Pons (tissue), 1 donor: ENCODE measurements around the gene ADAM23.
"Not testable (repeated sequence)": the region's sequence is repeated elsewhere in the genome, so short reads cannot be mapped to it uniquely, and the experiment has no call there.

Source experiments
- DNase-seq: peaks from one replicate; pipeline ENCODE4 v3.0.0-alpha.2; 2016; ENCODE audit warnings: low spot score

Gene ADAM23, protein sequence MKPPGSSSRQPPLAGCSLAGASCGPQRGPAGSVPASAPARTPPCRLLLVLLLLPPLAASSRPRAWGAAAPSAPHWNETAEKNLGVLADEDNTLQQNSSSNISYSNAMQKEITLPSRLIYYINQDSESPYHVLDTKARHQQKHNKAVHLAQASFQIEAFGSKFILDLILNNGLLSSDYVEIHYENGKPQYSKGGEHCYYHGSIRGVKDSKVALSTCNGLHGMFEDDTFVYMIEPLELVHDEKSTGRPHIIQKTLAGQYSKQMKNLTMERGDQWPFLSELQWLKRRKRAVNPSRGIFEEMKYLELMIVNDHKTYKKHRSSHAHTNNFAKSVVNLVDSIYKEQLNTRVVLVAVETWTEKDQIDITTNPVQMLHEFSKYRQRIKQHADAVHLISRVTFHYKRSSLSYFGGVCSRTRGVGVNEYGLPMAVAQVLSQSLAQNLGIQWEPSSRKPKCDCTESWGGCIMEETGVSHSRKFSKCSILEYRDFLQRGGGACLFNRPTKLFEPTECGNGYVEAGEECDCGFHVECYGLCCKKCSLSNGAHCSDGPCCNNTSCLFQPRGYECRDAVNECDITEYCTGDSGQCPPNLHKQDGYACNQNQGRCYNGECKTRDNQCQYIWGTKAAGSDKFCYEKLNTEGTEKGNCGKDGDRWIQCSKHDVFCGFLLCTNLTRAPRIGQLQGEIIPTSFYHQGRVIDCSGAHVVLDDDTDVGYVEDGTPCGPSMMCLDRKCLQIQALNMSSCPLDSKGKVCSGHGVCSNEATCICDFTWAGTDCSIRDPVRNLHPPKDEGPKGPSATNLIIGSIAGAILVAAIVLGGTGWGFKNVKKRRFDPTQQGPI

DNA sequence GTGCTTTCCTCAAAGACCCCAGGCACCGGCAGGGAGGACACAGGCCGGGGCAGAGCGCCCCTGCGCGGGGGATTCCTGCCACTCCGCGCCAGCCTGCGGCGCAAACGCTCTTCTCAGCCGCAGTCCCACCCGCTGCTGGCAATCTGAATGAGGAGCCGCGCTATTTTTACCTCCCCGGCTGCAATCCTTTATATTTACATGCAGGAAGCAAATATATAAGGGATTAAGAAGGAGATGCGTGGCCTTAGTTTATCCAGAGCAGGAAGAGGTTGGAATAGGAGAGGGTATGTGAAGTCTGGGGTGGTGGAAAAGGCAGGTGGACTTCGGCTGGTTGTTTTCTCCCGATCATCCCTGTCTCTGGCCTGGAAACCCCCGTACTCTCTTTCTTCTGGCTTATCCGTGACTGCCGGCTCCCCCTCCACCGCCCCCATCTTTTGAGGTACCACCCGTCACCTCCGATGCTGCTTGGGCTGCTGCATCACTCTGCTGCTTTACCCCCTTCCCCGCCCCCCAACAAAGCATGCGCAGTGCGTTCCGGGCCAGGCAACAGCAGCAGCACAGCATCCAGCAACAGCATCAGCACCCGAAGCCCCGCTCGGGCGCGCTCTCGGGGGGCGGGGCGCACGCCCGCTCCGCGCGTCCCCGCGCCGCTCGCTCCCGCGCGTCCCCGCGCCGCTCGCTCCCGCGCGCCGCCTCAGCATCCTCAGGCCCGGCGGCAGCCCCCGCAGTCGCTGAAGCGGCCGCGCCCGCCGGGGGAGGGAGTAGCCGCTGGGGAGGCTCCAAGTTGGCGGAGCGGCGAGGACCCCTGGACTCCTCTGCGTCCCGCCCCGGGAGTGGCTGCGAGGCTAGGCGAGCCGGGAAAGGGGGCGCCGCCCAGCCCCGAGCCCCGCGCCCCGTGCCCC, at the start of gene ADAM23:
Gene ADAM23, plus strand, starts transcription at position 700 of the 902 bp plus-strand sequence. CDS start 335 bp downstream, outside the sequence.
- DNase-seq = peak; percentile 84

DNA sequence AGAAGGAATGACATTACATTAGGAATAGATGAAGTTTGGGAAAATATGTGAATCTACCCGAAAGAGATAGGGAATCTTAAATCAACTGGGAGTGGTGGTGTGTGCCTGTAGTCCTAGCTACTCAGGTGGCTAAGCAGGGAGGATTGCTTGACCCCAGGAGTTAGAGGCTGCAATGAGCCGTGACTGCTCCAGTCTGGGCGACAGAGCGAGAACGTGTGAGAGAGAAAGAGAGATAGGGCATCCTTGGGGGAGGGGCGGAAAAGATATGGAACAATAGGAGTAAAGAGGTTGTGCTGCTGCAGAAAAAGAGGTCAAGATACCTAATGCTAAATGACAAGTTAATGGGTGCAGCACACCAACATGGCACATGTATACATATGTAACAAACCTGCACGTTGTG, 47.1 kb upstream of the ADAM23 start:
- DNase-seq = no peak

DNA sequence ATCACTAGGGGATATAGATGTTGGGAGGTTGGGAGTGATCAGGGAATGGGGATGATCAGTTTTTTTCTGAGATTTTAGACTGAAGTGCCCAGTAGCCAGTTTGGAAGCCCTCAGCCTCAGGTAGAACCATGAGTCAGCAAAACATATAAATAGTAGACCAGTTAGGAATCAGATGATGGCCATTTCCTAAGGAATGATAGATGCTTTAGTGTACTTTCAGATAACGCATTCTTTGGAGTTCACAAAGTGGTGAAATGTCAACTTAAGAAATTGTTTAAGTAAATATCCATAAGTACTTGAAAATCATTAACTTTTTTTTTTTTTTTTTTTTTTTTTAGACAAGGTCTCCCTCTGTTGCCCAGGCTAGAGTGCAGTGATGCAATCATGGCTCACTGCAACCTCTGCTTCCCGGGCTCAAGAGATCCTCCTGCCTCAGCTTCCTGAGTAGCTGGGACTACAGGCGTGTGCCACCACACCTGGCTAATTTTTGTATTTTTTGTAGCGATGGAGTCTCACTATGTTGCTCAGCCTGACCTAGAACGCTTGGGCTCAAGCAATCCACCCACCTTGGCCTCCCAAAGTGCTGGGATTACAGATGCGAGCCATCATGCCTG, 40.3 kb upstream of the ADAM23 start:
- DNase-seq = not testable (repeated sequence)

DNA sequence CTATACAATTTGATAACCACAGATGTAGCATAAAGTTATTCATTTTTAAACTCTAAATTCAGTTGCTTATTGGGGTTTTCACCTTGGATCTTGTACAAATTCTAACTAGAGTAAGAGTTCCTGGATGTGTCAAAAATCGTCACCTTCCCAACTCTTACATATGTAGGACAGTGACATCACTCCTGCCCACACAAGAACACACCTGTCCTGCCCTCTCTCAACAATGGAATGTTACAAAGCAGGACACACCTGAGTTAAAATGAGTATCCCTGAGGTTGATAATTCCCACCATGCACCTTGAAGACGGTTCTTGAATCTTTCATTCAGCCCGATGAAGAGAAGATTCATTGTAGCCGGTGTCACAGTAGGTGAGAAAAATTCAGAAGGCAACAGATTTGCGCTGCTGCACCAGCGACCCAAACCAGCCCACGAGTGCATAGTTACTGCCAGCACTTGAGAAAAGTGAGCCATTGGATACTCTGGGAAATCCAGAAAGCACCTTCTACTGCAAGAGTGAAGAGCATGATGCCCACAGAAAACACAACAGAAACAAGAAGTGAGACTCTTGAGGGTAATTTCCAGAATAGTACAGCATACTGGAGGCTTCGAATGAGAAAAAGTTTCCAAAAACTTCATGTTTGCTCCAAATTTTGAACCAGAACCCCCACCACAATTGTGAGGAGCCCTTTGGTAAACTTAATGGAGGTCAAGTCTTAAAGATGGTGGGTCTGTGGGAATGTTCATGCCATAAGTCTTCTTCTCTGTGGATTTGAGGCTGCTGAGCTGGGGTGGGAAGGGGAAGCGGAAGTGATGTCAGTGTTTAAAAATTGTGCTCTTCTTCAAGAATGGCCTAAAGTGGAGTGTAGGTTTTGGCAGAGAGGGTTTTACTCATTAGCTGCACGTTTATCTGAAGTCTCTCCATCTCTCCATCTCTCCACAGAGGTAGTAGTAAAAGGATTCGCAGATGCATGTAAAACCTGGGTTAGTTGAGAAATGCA, 34.7 kb upstream of the ADAM23 start:
- no peak for DNase-seq

DNA sequence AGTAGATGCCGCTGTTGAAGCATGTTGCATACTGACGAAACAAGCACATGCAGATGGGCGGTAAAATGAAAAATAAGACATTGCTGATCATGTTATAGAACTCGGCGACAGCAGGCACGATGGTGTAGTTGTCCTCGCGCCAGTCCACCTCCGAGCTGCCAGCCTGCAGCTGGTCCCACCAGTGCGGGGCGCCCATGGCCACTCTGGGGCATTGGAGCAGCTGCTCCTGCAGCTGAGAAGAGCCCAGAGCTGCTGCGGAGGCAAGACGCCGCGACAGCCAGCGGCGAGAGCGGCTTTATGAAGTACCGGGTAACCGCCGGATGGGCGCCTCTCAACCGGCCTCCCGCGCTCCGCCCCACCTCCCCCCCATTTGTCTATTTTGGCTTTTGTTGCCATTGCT, 32.6 kb upstream of the ADAM23 start:
- DNase-seq = no peak

DNA sequence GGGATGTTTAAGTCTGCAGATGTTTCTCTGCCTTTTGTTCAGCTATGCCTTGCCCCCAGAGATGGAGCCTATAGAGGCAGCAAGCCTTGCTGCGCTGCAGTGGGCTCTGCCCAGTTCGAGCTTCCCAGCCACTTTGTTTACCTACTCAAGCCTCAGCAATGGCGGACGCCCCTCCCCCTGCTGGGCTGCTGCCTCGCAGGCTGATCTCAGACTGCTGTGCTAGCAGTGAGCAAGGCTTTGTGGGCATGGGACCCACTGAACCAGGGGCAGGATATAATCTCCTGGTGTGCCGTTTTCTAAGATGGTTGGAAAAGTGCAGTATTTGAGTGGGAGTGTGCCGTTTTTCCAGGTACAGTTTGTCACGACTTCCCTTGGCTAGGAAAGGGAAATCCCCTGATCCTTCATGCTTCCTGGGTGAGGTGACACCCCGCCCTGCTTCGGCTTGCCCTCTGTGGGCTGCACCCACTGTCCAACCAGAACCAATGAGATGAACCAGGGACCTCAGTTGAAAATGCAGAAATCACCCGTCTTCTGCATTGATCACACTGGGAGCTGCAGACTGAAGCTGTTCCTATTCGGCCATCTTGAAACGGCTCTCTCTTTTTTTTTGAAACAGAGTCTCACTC, 27.6 kb upstream of the ADAM23 start:
- no peak for DNase-seq

DNA sequence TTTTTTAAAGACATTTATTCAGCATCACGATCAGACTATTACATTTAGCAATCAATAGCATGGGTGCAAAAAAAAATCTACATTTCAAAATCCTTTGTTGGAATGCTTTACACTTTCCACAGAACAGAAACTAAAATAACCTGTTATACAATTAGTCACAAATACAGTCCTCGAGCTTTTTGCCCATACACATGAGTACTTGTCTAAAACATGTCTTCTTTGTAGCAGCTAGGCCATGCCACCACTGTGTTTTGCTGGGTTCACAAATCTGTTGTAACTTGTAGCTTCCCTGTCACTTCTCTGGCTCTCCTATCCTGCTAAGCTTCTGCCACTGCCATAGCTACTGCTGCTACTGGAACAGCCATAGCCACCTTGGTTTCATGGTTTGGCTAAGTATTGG, 24.4 kb upstream of the ADAM23 start:
- DNase-seq = no peak

DNA sequence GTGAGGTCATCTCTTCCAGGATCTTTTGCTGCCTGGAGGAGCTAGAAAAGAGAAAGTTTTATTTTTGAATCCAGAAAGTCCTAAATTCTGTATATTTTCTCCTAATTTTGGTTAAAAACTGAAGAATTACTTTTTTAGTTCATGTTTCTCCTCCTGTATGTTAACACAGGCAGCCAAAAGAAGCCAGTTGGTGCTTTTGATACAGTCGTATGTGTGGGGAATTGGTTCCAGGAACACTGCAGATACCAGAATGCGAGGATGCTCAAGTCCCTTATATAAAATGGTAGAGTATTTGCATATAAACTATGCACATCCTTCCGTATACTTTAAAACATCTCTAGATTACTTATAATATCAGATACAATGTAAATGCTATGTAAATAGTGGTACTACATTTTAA, 22.6 kb upstream of the ADAM23 start:
- no peak for DNase-seq

DNA sequence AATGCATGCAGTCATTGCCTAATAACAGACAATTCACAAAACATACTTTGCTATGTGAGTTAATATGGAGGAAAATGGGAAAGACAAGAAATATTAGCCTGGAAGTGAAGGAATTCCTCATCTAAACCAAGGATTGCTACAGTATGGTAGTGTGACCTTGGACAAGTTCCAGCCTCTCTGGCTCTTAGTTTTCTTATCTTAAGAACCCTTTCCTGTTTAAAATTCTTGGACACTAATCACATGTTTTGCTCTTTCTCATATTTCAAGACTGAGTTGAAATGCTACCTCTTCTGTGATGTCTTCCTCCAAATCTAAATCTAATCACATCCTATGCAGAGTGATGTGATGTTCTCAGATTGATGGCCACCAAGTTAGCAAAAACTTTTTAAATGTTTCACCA, 20.8 kb upstream of the ADAM23 start:
- DNase-seq = no peak

DNA sequence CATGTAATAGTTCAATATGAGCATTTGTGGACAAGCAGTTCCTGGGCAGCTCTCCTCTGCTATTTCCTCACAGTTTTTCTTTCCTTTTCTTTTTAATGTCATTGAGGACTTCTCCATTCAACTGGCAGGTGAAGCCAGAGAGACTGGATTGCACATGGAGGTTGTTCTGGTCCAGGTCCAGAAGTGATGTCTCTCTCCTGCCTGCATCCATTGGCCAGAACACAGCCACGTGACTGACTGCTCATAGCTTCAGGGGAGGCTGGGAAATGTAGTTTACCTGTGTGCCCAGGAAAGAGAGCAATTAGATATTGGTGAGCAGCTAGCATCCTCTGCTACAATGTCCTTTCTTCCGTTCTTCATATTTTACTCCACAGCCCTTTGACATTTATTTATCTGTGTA, 20.2 kb upstream of the ADAM23 start:
- no peak for DNase-seq

DNA sequence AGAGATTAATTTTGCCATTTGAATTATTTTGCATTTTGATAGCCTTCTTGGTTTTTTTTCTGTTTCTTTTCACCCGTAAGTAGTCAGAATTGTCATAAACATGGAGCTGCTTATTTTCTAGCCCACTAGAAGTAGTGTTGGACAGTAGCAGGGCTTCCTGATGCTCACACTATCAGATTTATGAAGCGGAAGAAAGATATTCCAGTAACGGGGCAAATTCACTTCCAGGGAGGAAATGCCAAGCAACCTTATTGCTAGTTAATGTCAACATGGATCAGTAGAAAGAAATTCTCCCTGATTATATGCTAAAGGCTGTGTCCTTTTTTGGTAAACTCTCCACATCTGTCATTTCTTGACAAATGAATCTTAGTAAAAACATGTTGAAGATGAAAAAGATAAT, 19.2 kb upstream of the ADAM23 start:
- no peak for DNase-seq

DNA sequence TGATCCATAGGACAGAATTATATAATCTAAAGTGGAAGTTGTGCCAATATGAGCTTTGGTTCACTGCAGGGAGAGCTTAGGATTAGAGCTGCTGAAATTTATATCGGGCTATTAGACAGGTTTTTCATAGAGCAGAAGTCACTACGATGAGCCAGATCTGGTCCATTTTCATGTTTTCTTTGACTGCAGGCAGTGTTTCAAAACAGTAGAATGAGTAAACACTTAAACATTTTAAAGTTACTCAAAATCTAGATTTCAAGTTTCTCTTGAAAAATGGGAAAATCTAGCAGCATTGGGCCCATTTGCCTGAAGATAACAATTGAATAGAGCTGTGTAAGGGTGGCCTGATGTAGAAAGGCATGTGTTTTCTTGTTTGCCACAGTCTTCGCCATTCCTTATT, 14.5 kb upstream of the ADAM23 start:
- DNase-seq = no peak

DNA sequence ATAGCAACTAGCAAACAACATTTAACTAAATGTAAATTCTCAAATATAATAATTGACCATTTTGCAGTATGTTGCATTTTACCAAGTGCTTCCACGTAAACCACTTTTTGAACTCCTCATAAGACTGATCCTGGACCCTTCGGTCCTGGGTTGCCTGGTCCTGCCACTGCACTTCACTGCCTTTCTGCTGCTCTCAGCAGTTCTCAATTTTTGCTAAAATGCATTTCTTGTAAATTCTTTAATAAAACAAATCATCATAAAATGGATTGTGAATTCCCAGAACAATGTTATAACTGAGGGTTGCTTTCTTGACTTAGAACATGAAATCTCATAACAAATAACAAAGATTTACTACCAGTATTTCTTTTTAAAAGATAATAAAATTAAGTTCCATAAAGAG, 12.9 kb upstream of the ADAM23 start:
- no peak for DNase-seq

DNA sequence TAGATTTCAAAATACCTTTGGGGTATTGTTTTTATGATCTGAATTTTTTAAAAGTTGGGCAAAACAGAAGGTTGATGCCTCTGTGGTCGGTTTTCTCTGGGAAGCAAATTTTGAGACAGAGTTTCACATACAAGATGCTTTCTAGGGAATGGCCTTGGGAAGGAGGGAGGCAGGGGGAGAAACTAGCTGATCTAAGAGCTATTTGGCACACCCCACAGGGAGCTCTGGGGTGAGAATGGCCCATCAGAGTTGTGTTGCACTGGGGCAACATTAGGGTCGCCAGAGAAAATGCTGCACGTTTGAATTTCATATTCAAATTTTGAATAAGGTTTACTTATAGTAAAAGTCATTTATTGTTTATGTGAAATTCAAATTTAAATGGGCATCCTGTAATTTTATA, 11.9 kb upstream of the ADAM23 start:
- no peak for DNase-seq

DNA sequence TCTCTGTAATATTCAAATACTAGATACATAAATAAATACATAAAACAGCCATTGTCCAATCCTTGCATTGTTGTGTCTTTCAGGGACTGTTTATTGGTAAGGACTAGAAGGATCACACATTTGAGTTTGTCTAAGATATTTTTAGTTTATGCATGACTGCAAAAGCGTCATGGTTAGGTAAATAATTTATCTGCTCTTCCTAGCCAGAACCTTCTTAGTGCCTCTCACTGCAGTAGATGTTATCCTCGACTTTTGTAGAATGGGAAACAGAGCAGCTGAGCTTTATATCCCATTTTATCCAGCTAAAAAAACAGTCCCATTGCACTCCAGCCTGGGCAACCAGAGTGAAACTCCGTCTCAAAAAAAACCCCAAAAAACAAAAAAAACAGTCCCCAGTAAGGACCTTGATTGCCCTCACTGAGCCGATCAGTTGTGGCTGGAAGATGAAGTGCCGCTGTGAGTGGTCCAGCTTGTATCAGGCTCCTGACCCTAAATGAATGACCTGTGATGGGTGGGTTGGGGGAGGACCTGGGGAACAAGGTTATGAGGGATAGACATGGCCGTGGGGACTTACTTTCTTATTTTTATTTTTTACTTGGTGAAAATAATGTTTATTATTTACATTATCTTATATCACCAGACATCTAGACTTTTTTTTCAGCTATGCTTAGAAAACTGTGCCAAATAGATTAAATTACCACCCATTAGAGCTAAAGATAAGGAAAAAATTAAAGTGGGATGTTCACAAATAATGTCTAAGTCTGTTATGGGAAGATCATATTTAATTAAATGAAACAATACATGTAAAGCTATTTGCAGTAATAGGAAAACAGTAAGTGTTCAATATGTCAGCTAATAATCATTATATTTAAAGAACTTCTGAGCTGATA, 10.9 kb upstream of the ADAM23 start:
- no peak for DNase-seq

DNA sequence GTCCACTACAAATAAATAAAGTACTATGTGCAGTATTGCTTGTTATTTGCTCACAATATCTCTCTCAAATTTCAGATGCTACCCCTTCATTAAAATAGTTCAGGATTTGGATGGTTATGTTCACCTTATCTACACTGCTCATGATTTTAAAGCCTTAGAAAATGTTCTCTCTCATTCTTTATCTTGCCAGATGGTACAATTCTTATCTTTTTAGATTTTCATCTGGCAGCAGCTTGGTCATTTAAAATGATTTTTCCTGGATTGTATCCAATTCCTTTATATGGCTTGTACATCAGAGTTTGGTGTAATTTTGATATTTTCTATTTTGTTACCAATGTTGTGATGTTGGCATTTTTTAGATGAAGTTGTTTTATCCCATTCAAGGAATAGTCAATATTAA, 10.1 kb upstream of the ADAM23 start:
- no peak for DNase-seq

DNA sequence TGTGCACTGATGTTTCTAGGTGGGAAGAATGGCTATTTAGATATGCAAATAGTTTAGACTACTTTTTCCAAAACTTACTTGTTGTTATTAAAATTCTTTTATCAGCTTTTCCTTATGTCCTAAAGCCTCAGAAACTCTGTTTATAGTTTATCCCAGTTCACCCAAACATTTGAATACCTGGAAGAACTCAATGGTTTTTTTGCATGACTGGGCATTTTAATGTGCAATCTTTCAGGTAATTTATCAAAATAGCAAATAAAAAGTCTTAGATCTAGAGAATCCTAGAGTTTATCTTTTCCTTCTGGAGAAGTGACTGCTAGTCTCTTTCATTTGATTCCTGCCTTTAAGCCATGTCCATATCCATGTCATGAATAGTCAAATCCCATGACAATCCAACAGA, 9.6 kb upstream of the ADAM23 start:
- no peak for DNase-seq

DNA sequence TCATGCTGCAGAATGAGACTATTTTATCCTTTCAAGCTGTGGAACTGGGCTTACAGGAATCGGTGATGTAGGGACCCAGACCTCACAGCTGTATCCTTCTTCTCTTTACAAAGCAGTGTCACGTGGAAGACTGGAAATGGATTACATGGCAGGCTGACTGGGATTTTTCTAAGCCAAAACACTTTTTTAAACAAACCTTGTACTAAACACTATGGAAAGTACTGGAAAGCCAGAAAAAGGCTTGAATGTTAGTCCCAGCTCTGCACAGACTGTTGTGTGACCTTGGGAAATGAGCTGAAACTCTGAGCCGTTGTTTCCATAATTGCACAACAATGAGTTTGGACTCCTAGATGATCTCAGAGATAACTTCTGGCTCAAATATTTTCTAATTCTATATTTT, 7.6 kb upstream of the ADAM23 start:
- no peak for DNase-seq

DNA sequence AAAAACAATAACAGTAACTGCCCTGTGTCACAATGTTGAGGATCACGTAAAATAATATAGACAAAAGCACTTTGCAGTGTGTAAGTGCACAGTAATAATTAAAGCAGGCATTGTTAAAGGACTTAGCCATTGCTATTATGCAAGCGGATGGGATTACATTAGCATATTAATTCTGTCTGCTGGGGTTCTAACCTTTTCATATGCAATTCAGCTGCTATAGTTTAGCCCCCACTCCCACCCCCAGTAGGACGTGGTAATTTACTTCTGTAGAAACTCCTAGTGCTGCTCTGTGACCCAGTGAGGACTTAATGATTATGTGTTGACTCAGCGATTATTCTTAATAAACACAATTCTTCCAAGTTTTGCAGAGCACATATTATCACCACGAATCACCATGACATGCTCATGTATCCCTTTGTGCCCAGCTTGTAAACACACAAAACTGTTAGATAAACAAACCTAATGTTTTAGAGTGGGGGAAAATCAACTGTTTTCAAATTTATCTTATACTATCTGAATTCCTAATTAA, 5.1 kb upstream of the ADAM23 start:
- no peak for DNase-seq
